ENCODE measurements around the gene CEP192.

- no peak for TF ChIP-seq CTCF (IDR thresholded peaks at IDR 0.05 in 8 of 11, conservative IDR thresholded peaks at IDR 0.05 in 3 of 11)
- TF ChIP-seq POLR2AphosphoS5 (IDR thresholded peaks at IDR 0.05): no peak
These were observed 147.4 kb downstream of the CEP192 start for GRCh38 chr18:13138420-13139139.

Data from spleen (tissue), 7 donors.